Large intestine (tissue), 3 donors: ENCODE data around the gene RBM17. TPM values are rescaled to one million over a fixed set of nuclear protein-coding genes. Genes with fewer than 3 reads are reported as not detected.
"Not testable (repeated sequence)": the region's sequence is repeated elsewhere in the genome, so short reads cannot be mapped to it uniquely, and the experiment has no call there.

Experiments used
- DNase-seq, 2 donors: peaks; one replicate each; pipeline versions ENCODE4 v3.0.0 to v3.0.0-alpha.2; 2013
- H3K27ac ChIP-seq: one replicate; pipeline ENCODE4 v1.5.1; 2013; ENCODE audit warnings: low read length
- H3K27me3 ChIP-seq: 2 replicates; pipeline ENCODE4 v1.6.1; 2013; ENCODE audit warnings: low read length; ENCODE audit not compliant: control insufficient read depth, insufficient read depth
- H3K36me3 ChIP-seq: 2 replicates; pipeline ENCODE4 v1.6.1; 2013; ENCODE audit warnings: low read length; ENCODE audit not compliant: control insufficient read depth, insufficient read depth
- H3K4me1 ChIP-seq: one replicate; pipeline ENCODE4 v1.6.1; 2013; ENCODE audit warnings: low read length; ENCODE audit not compliant: control insufficient read depth, insufficient read depth
- H3K4me3 ChIP-seq: one replicate; pipeline ENCODE4 v1.5.1; 2013; ENCODE audit warnings: low read length
- H3K9me3 ChIP-seq: one replicate; pipeline ENCODE4 v1.6.1; 2013; ENCODE audit warnings: mild to moderate bottlenecking, low read depth, low read length, moderate library complexity; ENCODE audit not compliant: control insufficient read depth
- WGBS: methylation state at CpG from one replicate; pipeline ENCODE4 v1.1.5; 2013; ENCODE audit warnings: low lambda C conversion rate; ENCODE audit not compliant: insufficient coverage; 5-methylcytosine and 5-hydroxymethylcytosine counted together
- polyA plus RNA-seq: library from polyadenylated mRNA; unstranded; fragments of 120-200 nt; gene quantifications from one replicate; pipeline ENCODE4 v1.2.1, GENCODE V29; 2013

Gene RBM17
- polyA plus RNA-seq, 1 donor = 125 TPM

GRCh38 chr10:6055929-6056328 is 32.9 kb upstream of the RBM17 start:
- Histone ChIP-seq H3K36me3 (no peaks in the 10 kb centered on the region), H3K27ac (no peak overlapping the region), H3K4me3 (no peak overlapping the region), H3K4me1 (peaks cover 3% of the 10 kb centered on the region), H3K27me3 (peaks cover 7% of the 10 kb centered on the region), H3K9me3 (no peaks in the 10 kb centered on the region)
- WGBS = no CpG with 5 or more reads among the region's 4 CpGs
- DNase-seq = no peak

- Histone ChIP-seq H3K9me3 (no peaks in the 10 kb centered on the region), H3K36me3 (no peaks in the 10 kb centered on the region), H3K4me1 (no peaks in the 10 kb centered on the region), H3K27ac (no peak overlapping the region), H3K27me3 (peaks cover 8% of the 10 kb centered on the region), H3K4me3 (no peak overlapping the region)
- DNase-seq = no peak
- no CpG with 5 or more reads among the region's 5 CpGs for WGBS
Measured at GRCh38 chr10:6056411-6057135, 32.3 kb upstream of the RBM17 start.

- DNase-seq = no peak
- WGBS = no CpG with 5 or more reads among the region's 3 CpGs
Measured at GRCh38 chr10:6058682-6059475, 30.0 kb upstream of the RBM17 start.

GRCh38 chr10:6059506-6059905 is 29.3 kb upstream of the RBM17 start:
- Histone ChIP-seq H3K27me3 (peaks cover 8% of the 10 kb centered on the region), H3K4me1 (no peaks in the 10 kb centered on the region), H3K9me3 (no peaks in the 10 kb centered on the region), H3K4me3 (no peak overlapping the region), H3K27ac (no peak overlapping the region), H3K36me3 (no peaks in the 10 kb centered on the region)
- WGBS = no CpG with 5 or more reads among the region's 2 CpGs
- no peak for DNase-seq

More at GRCh38 chr10:6058682-6059475, 30.0 kb upstream of the RBM17 start:
- Histone ChIP-seq H3K36me3 (no peaks in the 10 kb centered on the region), H3K4me1 (no peaks in the 10 kb centered on the region), H3K9me3 (no peaks in the 10 kb centered on the region), H3K27me3 (peaks cover 8% of the 10 kb centered on the region), H3K27ac (no peak overlapping the region), H3K4me3 (no peak overlapping the region)

GRCh38 chr10:6061056-6061455 is 27.8 kb upstream of the RBM17 start:
- Histone ChIP-seq H3K4me3 (no peak overlapping the region), H3K4me1 (no peaks in the 10 kb centered on the region), H3K9me3 (no peaks in the 10 kb centered on the region), H3K27ac (no peak overlapping the region), H3K36me3 (no peaks in the 10 kb centered on the region), H3K27me3 (peaks cover 8% of the 10 kb centered on the region)
- 100% methylated on average over 1 of the region's 8 CpGs for WGBS
- DNase-seq = no peak

GRCh38 chr10:6062101-6062771 is 26.6 kb upstream of the RBM17 start, which contains the start of gene IL2RA:
Gene IL2RA, minus strand, starts transcription at chr10:6062367. Its CDS starts 216 bp downstream, at chr10:6062151.
- DNase-seq = no peak
- Histone ChIP-seq H3K36me3 (no peaks in the 10 kb centered on the region), H3K4me3 (no peak within 1 kb of the TSS), H3K4me1 (no peaks in the 10 kb centered on the region), H3K9me3 (no peaks in the 10 kb centered on the region), H3K27me3 (peaks cover 8% of the 10 kb centered on the region), H3K27ac (no peak within 1 kb of the TSS)
- no CpG with 5 or more reads among the region's 18 CpGs for WGBS

GRCh38 chr10:6064119-6064518 is 24.7 kb upstream of the RBM17 start:
- no peak for DNase-seq
- no peak overlapping the region for H3K27ac ChIP-seq
- WGBS = no CpG with 5 or more reads among the region's 7 CpGs
- no peak overlapping the region for H3K4me3 ChIP-seq
- H3K4me1 ChIP-seq = no peaks in the 10 kb centered on the region
- H3K27me3 ChIP-seq = peaks cover 11% of the 10 kb centered on the region
- H3K9me3 ChIP-seq = no peaks in the 10 kb centered on the region
- no peaks in the 10 kb centered on the region for H3K36me3 ChIP-seq

GRCh38 chr10:6064726-6065125 is 24.1 kb upstream of the RBM17 start:
- not testable (repeated sequence) for H3K27ac ChIP-seq, DNase-seq, H3K9me3 ChIP-seq, H3K4me3 ChIP-seq, H3K4me1 ChIP-seq, H3K36me3 ChIP-seq
- no CpG with 5 or more reads among the region's 3 CpGs for WGBS
- H3K27me3 ChIP-seq = peaks cover 10% of the 10 kb centered on the region

GRCh38 chr10:6065406-6065805 is 23.4 kb upstream of the RBM17 start:
- WGBS = no CpG with 5 or more reads among the region's 3 CpGs
- no peak overlapping the region for H3K4me3 ChIP-seq
- no peak for DNase-seq
- H3K27ac ChIP-seq = no peak overlapping the region
- peaks cover 10% of the 10 kb centered on the region for H3K27me3 ChIP-seq
- no peaks in the 10 kb centered on the region for H3K36me3 ChIP-seq
- H3K4me1 ChIP-seq = no peaks in the 10 kb centered on the region
- H3K9me3 ChIP-seq = no peaks in the 10 kb centered on the region

GRCh38 chr10:6065835-6066234 is 23.0 kb upstream of the RBM17 start:
- no peak for DNase-seq
- Histone ChIP-seq H3K27ac (no peak overlapping the region), H3K27me3 (peaks cover 10% of the 10 kb centered on the region), H3K9me3 (no peaks in the 10 kb centered on the region), H3K36me3 (no peaks in the 10 kb centered on the region), H3K4me1 (no peaks in the 10 kb centered on the region), H3K4me3 (no peak overlapping the region)
- 100% methylated on average over 2 of the region's 4 CpGs for WGBS
